Neural cell (in vitro differentiated cells): Measurements from ENCODE around the gene ZNF391. TPM values are rescaled to one million over a fixed set of nuclear protein-coding genes. Genes with fewer than 3 reads are reported as not detected.

Source experiments
- polyA plus RNA-seq: library from polyadenylated mRNA; depleted of rRNA; stranded (reverse); fragments of >200 nt; gene quantifications from 2 replicates; pipeline ENCODE4 v1.2.3, GENCODE V29; 2014
- small RNA-seq, 3 experiments: library from RNA; depleted of rRNA; stranded (forward); fragments of <200 nt; gene quantifications; one replicate each; pipeline ENCODE3, GENCODE V24; 2012

ZNF391 gene
- polyA plus RNA-seq, 1 donor from 2014 or later: 2.9 TPM

Small RNA genes lying within 50 kb of the gene (small RNA-seq; reads per million reads assigned to genes)
- gene MCFD2P1: 0 reads per million in 3 experiments

Other genes starting within 250 kb of the ZNF391 start
- not detected in 2 replicates for gene PRSS16, start 141.1 kb upstream of the ZNF391 start, polyA plus RNA-seq
- gene POM121L2, start 76.5 kb upstream of the ZNF391 start, polyA plus RNA-seq: not detected in 2 replicates
- 16.4 and 20.1 TPM in 2 replicates for gene ZNF184, start 84.3 kb downstream of the ZNF391 start, polyA plus RNA-seq